ENCODE measurements around the gene ARL15.

GRCh38 chr5:54024466-54024865, 285.9 kb downstream of the ARL15 start:
- TF ChIP-seq EZH2 (IDR thresholded peaks at IDR 0.05) = no peak
- TF ChIP-seq POLR2AphosphoS5 (IDR thresholded peaks at IDR 0.05; ENCODE audit: borderline replicate concordance, low read depth, low read length) = no peak
